ENCODE results near the gene HACD4.

HACD4 gene

DNA sequence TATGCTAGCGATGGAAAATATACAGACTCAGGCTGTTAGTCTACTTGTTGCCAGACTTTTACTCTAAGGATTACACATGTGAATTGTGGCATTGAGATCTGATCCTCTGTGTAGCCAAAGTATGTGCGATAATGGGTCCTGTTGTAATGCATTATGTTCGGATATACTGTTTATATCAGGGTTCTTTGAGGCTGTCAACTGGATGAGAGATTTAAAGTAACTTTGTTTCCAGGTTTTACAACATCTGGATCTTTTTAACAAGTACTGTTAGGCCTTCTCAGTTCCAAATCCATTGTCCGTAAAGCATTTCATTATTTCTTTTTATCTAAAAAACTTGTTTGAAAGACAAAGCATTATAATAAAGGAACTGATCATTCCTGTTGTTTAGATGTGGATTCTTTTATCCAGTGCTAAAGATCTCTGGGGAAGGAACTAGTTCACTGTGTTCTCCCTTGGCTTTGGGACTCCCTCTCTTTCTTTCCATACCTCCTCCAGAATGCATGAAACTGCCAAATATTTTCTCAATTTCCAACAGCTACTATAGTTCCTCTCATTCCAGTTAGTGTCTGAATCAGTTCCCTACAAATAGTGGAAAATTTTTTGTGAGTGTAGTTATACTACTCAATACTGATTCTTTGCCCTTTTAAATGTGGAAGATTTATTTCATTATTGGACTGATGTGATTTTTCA lies 68.8 kb downstream of the HACD4 start:
- DNase-seq: no peak

DNA sequence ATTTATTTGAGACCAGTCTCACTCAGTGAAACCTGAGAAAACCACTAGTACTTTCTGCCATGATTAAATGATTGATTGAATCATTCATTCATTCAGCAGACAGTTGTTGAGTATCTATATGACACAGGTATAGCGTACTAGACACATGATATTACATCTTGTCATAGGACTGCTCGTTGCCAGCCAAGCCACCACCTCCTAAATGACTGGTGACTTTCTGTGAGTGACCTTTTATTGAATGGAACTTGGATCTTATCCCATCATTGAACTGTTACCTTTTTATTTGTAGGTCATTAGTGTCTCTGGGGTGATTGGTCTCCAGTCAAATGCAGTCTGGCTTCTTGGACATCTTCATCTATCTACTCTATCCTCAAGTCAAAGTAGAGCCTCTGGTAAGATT lies 80.7 kb downstream of the HACD4 start:
- DNase-seq: no peak

Data from NCI-H1048 (cell line).